ENCODE measurements around the gene PLEKHG4. TPM values are rescaled to one million over a fixed set of nuclear protein-coding genes. Genes with fewer than 3 reads are reported as not detected.

Gene PLEKHG4
- total RNA-seq, 1 experiment from 2014 or later = 13.9 TPM

GRCh38 chr16:67294171-67294757 lies 14.9 kb downstream of the PLEKHG4 start:
- Mint-ChIP-seq H3K9me3 (no peaks in the 10 kb centered on the region), H3K27ac (no peak overlapping the region), H3K4me1 (peaks cover 6 to 7% of the 10 kb centered on the region in 2 experiments), H3K36me3 (ENCODE audit: insufficient read depth in 1 of 3, low read depth in 3 of 3) (no peaks in the 10 kb centered on the region), H3K27me3 (ENCODE audit: low read depth) (peaks cover 58% of the 10 kb centered on the region), H3K4me3 (no peak overlapping the region)
- Histone ChIP-seq H3K4me2 (ENCODE audit: insufficient read depth, insufficient read length, low read length) (no peak overlapping the region), H3K4ac (ENCODE audit: low read depth, low read length) (no peak overlapping the region), H3K14ac (ENCODE audit: insufficient read depth, low read length) (no peak overlapping the region; the same call in 1 of the 2 replicates), H3K79me1 (ENCODE audit: insufficient read depth, low read depth, low read length, poor library complexity, severe bottlenecking) (no peaks in the 10 kb centered on the region), H3K23ac (ENCODE audit: insufficient read length, low read depth, low read length) (no peak overlapping the region), H4K20me1 (ENCODE audit: control insufficient read depth, insufficient read depth, insufficient read length) (no peaks in the 10 kb centered on the region), H3K18ac (ENCODE audit: insufficient read length, low read depth, low read length) (no peak overlapping the region), H3K9ac (ENCODE audit: extremely low read depth, insufficient read length, low read length) (no peak overlapping the region), H3K9me3 (ENCODE audit: control insufficient read depth, low read depth, low read length) (no peaks in the 10 kb centered on the region), H2BK15ac (ENCODE audit: low read depth, low read length) (no peak overlapping the region), H2BK20ac (ENCODE audit: low read depth, low read length, poor library complexity, severe bottlenecking) (no peak overlapping the region), H3K4me1 (ENCODE audit: insufficient read depth, low read length) (no peaks in the 10 kb centered on the region), H3K79me2 (ENCODE audit: insufficient read depth, low read length) (no peaks in the 10 kb centered on the region), H2AFZ (ENCODE audit: low read length) (no peak overlapping the region), H2AK5ac (ENCODE audit: insufficient read length, low read length) (no peak overlapping the region), H3K27me3 (ENCODE audit: insufficient read depth, low read length) (no peaks in the 10 kb centered on the region; the same call in 1 of the 2 replicates), H4K91ac (ENCODE audit: insufficient read length, low read depth, low read length) (no peak overlapping the region), H3K27ac (ENCODE audit: insufficient read length, low read depth, low read length) (no peak overlapping the region), H2BK12ac (ENCODE audit: insufficient read length, low read depth, low read length) (no peak overlapping the region), H4K5ac (ENCODE audit: insufficient read length, low read depth, low read length) (no peak overlapping the region), H3T11ph (ENCODE audit: low read length) (no peak overlapping the region), H2BK120ac (ENCODE audit: low read depth, low read length, poor library complexity, severe bottlenecking) (no peak overlapping the region), H3K23me2 (ENCODE audit: insufficient read length, low read depth, low read length, poor library complexity, severe bottlenecking) (no peaks in the 10 kb centered on the region), H3K56ac (ENCODE audit: insufficient read length, low read depth, low read length) (no peak overlapping the region), H2BK5ac (ENCODE audit: insufficient read length, low read length) (no peak overlapping the region), H4K8ac (replicated peaks; ENCODE audit: insufficient read length, low read depth, low read length) (no peak overlapping the region)
- no peak for TF ChIP-seq CTCF (conservative IDR thresholded peaks at IDR 0.05)
- DNase-seq = no peak
- WGBS (ENCODE audit: extremely low coverage, insufficient read length, low lambda C conversion rate) = no CpG with 5 or more reads among the region's 4 CpGs

Data from H9 (cell line).